CD14-positive monocyte (primary cell): ENCODE measurements around the gene ZDHHC5. TPM values are rescaled to one million over a fixed set of nuclear protein-coding genes. Genes with fewer than 3 reads are reported as not detected.

Experiments used
- DNase-seq, 3 donors: peaks; one replicate each; pipeline ENCODE4 v3.0.0-alpha.2; 2011 to 2022
- H2AFZ ChIP-seq: 2 replicates; pipeline ENCODE4 v1.6.0; 2012; ENCODE audit warnings: mild to moderate bottlenecking, low read depth, low read length, inconsistent platforms; ENCODE audit not compliant: insufficient read depth, poor library complexity, severe bottlenecking
- H3K27ac ChIP-seq, 2 donors: 1 replicate in 1 of 2; 2 replicates in 1 of 2; pipeline ENCODE4 v1.5.1; 2012 to 2013; ENCODE audit warnings: low read length in 2 of 2, control low read depth in 1 of 2, inconsistent platforms in 1 of 2, low read depth in 1 of 2, mild to moderate bottlenecking in 1 of 2
- H3K27me3 ChIP-seq, 2 donors: one replicate each; pipeline versions ENCODE4 v1.6.0 to v1.6.1; 2011 to 2013; ENCODE audit warnings: low read length in 2 of 2; ENCODE audit not compliant: control insufficient read depth in 2 of 2, insufficient read depth in 2 of 2
- H3K36me3 ChIP-seq, 2 donors: replicated peaks in 1 of 2; 1 replicate in 1 of 2; 2 replicates in 1 of 2; pipeline versions ENCODE4 v1.5.1 to v1.6.1; 2012 to 2013; ENCODE audit warnings: low read length in 2 of 2, control low read depth in 1 of 2, inconsistent platforms in 1 of 2, mild to moderate bottlenecking in 1 of 2; ENCODE audit not compliant: insufficient read depth in 2 of 2, control insufficient read depth in 1 of 2
- H3K4me1 ChIP-seq, 2 donors: 1 replicate in 1 of 2; 2 replicates in 1 of 2; pipeline versions ENCODE4 v1.5.1 to v1.6.1; 2012 to 2013; ENCODE audit warnings: low read length in 2 of 2, control low read depth in 1 of 2, inconsistent platforms in 1 of 2, mild to moderate bottlenecking in 1 of 2, moderate library complexity in 1 of 2; ENCODE audit not compliant: insufficient read depth in 2 of 2, control insufficient read depth in 1 of 2
- H3K4me2 ChIP-seq: replicated peaks from 2 replicates; pipeline ENCODE3; 2012; ENCODE audit warnings: low read length, moderate library complexity, mild to moderate bottlenecking; ENCODE audit not compliant: poor library complexity, severe bottlenecking; ENCODE audit errors: extremely low read depth
- H3K4me3 ChIP-seq, 3 experiments: fragments of 200-600 bp in 1 of 3; sonication (generic) in 1 of 3; replicated peaks in 1 of 3; 1 replicate in 2 of 3; 2 replicates in 1 of 3; pipeline ENCODE4 v1.5.1; 2011 to 2013; ENCODE audit warnings: low read length in 3 of 3, mild to moderate bottlenecking in 3 of 3, control low read depth in 2 of 3, low read depth in 2 of 3, inconsistent platforms in 1 of 3, moderate library complexity in 1 of 3
- H3K79me2 ChIP-seq: 2 replicates; pipeline ENCODE4 v1.6.0; 2012; ENCODE audit warnings: mild to moderate bottlenecking, control low read depth, inconsistent platforms, low read length, moderate library complexity; ENCODE audit not compliant: insufficient read depth
- H3K9ac ChIP-seq: 2 replicates; pipeline ENCODE4 v1.6.0; 2017; ENCODE audit warnings: low read length, mild to moderate bottlenecking; ENCODE audit not compliant: insufficient read depth, poor library complexity, severe bottlenecking
- H3K9me3 ChIP-seq, 2 donors: replicated peaks in 1 of 2; 1 replicate in 1 of 2; 2 replicates in 1 of 2; pipeline versions ENCODE4 v1.5.1 to v1.6.1; 2012 to 2013; ENCODE audit warnings: low read length in 2 of 2, control low read depth in 1 of 2; ENCODE audit not compliant: control insufficient read depth in 1 of 2, insufficient read depth in 1 of 2
- H4K20me1 ChIP-seq: 2 replicates; pipeline ENCODE4 v1.6.0; 2012; ENCODE audit warnings: mild to moderate bottlenecking, low read length, control low read depth, moderate library complexity; ENCODE audit not compliant: insufficient read depth
- H3K27ac Mint-ChIP-seq, 7 donors: one replicate each; pipeline ENCODE4 v1.8.0; 2020; ENCODE audit warnings: mild to moderate bottlenecking in 7 of 7, mixed read lengths in 7 of 7, moderate library complexity in 6 of 7, inconsistent platforms in 2 of 7
- H3K27me3 Mint-ChIP-seq, 3 donors: one replicate each; pipeline ENCODE4 v1.8.0; 2021 to 2022; ENCODE audit warnings: low read depth in 3 of 3, mild to moderate bottlenecking in 3 of 3, mixed read lengths in 3 of 3, moderate library complexity in 3 of 3, inconsistent platforms in 1 of 3
- H3K36me3 Mint-ChIP-seq, 2 donors: one replicate each; pipeline ENCODE4 v1.8.0; 2020; ENCODE audit warnings: mixed read lengths in 2 of 2, inconsistent platforms in 1 of 2, mild to moderate bottlenecking in 1 of 2
- H3K4me1 Mint-ChIP-seq: one replicate; pipeline ENCODE4 v1.8.0; 2020; ENCODE audit warnings: mild to moderate bottlenecking, mixed read lengths
- H3K4me3 Mint-ChIP-seq, 2 donors: one replicate each; pipeline ENCODE4 v1.8.0; 2020; ENCODE audit warnings: mild to moderate bottlenecking in 2 of 2, mixed read lengths in 2 of 2, moderate library complexity in 1 of 2
- H3K9me3 Mint-ChIP-seq, 7 donors: one replicate each; pipeline ENCODE4 v1.8.0; 2020 to 2022; ENCODE audit warnings: mixed read lengths in 7 of 7, mild to moderate bottlenecking in 6 of 7, moderate library complexity in 6 of 7, inconsistent platforms in 2 of 7
- WGBS: methylation state at CpG from one replicate; pipeline ENCODE4 v1.1.5; 2013; ENCODE audit warnings: missing lambda C conversion rate; ENCODE audit not compliant: insufficient coverage; 5-methylcytosine and 5-hydroxymethylcytosine counted together
- intact Hi-C, 2 donors: fragments of 100-400 bp; cut with micrococcal nuclease; formaldehyde crosslinking; loops; one replicate each; pipeline versions ENCODE4 v1.15.0 to v1.15.1; 2023
- polyA plus RNA-seq, 3 donors: library from polyadenylated mRNA; depleted of rRNA in 1 of 3; unstranded in 2 of 3; stranded (reverse) in 1 of 3; fragments of 300-500 nt in 2 of 3; fragments of >200 nt in 1 of 3; fragmentation: Illumina TruSeq in 2 of 3; gene quantifications; 1 replicate in 2 of 3; 2 replicates in 1 of 3; pipeline ENCODE4 v1.2.3, GENCODE V29; 2012 to 2021
- TF ChIP-seq, protein P1 (sequence below): fragments of 200-600 bp; IDR thresholded peaks from one replicate; pipeline ENCODE4 v1.8.0; 2022; ENCODE audit warnings: antibody characterized with exemption, mild to moderate bottlenecking

The ZDHHC5 gene
- polyA plus RNA-seq, 3 donors, result 28.6 to 37.9 (median 31.8) TPM

DNA sequence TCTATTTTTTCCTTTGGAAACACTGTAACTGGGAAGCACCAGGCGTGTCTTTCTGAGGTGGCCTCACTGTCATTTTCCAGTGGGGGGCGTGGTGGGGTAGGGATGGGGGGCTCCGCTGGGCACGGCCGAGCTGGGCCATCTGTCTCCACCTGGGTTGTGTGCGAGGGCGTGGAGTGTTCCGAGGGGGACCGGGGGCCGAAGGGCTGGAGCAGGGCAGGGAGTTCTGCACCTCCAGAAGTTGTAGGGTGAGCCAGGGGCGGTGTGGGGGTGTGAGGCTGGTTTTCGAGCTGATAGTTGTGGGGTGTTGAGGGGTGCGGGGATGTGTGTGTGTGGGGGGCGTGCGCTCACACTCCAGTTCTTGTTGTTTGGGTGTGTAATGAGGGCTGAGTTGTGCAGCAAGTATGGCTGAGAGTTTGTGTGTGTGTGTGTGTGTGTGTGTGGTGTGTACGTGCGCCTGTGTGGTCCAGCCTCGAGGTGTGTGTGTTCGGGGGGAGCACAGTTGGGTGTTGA, 29.0 kb upstream of the ZDHHC5 start:
- peaks cover 29% of the 10 kb centered on the region for H3K4me1 Mint-ChIP-seq
- peaks cover 22 to 26% of the 10 kb centered on the region in 2 donors for H3K4me1 ChIP-seq
- intact Hi-C loops, result no loop called here
- WGBS, result 0% methylated on average over 12 of the region's 19 CpGs
- H3K9ac ChIP-seq, result peak overlapping the region; percentile 61
- H3K4me2 ChIP-seq, result peak overlapping the region; percentile 96
- no peak for DNase-seq
- H3K4me3 Mint-ChIP-seq, result peak overlapping the region; percentile 90 to 94
- H2AFZ ChIP-seq, result peak overlapping the region; percentile 88
- H3K27ac Mint-ChIP-seq, result peak overlapping the region in 2 of 7 donors; percentile 14 to 56
- no peaks in the 10 kb centered on the region for H4K20me1 ChIP-seq
- H3K9me3 Mint-ChIP-seq, result peaks cover 0 to 5% (median 0%) of the 10 kb centered on the region in 7 donors
- H3K4me3 ChIP-seq, result peak overlapping the region; percentile 39 to 82 (median 72)
- H3K27me3 ChIP-seq, result peaks cover 0 to 25% of the 10 kb centered on the region in 2 donors
- no peaks in the 10 kb centered on the region for H3K79me2 ChIP-seq
- no peaks in the 10 kb centered on the region for H3K36me3 Mint-ChIP-seq
- H3K27ac ChIP-seq, result peak overlapping the region in 1 of 2 donors; percentile 36
- H3K27me3 Mint-ChIP-seq, result peaks cover 32 to 39% (median 38%) of the 10 kb centered on the region in 3 donors
- no peaks in the 10 kb centered on the region for H3K9me3 ChIP-seq
- no peaks in the 10 kb centered on the region for H3K36me3 ChIP-seq
- TF ChIP-seq, protein P1, sequence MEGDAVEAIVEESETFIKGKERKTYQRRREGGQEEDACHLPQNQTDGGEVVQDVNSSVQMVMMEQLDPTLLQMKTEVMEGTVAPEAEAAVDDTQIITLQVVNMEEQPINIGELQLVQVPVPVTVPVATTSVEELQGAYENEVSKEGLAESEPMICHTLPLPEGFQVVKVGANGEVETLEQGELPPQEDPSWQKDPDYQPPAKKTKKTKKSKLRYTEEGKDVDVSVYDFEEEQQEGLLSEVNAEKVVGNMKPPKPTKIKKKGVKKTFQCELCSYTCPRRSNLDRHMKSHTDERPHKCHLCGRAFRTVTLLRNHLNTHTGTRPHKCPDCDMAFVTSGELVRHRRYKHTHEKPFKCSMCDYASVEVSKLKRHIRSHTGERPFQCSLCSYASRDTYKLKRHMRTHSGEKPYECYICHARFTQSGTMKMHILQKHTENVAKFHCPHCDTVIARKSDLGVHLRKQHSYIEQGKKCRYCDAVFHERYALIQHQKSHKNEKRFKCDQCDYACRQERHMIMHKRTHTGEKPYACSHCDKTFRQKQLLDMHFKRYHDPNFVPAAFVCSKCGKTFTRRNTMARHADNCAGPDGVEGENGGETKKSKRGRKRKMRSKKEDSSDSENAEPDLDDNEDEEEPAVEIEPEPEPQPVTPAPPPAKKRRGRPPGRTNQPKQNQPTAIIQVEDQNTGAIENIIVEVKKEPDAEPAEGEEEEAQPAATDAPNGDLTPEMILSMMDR, result no peak

DNA sequence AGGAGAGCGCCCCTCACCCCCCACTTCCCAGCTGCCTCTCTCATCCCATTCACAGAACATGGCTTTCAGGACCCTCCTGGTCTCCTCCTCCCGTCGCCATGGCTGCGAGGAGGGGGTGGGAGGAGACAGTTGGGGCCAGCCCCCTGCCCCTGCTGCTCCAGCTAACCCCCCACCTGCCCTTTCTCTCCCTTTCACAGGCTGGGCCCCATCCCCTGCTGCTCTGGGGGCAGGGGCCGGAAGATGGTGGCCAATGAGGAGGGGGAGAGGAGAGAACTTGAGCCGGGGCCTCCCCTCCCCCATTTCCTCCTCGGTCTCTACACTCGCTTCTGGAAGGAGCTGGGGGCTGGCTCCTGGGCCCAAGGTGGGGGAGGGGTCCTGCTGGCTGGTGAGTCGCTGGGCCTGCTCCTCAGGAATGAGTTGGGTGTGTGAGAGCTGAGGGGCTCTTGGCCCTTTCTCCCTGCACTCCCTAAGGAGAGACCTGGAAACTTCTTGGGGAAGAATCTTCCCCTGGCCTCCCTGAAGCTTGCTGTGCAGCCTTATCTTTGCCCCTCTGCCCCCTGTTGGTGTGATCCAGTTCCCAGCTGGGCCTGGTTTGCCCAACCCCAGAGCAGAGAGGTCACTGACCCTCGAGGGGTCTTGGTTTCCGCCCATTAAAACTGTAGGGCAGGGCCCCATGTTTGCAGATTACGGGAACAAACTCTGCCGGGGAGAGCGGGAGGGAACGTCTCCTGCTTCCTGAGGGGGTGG, 28.4 kb upstream of the ZDHHC5 start:
- H4K20me1 ChIP-seq, result no peaks in the 10 kb centered on the region
- TF ChIP-seq, protein P1, result no peak
- peak overlapping the region; percentile 88 for H2AFZ ChIP-seq
- peak overlapping the region; percentile 61 for H3K9ac ChIP-seq
- DNase-seq, result no peak
- H3K27me3 Mint-ChIP-seq, result peaks cover 32 to 44% (median 42%) of the 10 kb centered on the region in 3 donors
- no peaks in the 10 kb centered on the region for H3K9me3 ChIP-seq
- H3K9me3 Mint-ChIP-seq, result peaks cover 0 to 5% (median 0%) of the 10 kb centered on the region in 7 donors
- no peak overlapping the region for H3K27ac Mint-ChIP-seq
- peaks cover 30% of the 10 kb centered on the region for H3K4me1 Mint-ChIP-seq
- WGBS, result 0% methylated on average over 2 of the region's 15 CpGs
- peaks cover 22 to 26% of the 10 kb centered on the region in 2 donors for H3K4me1 ChIP-seq
- H3K4me3 ChIP-seq, result peak overlapping the region in 1 of 3 experiments; percentile 82
- H3K27ac ChIP-seq, result no peak overlapping the region
- H3K4me2 ChIP-seq, result peak overlapping the region; percentile 96
- no peaks in the 10 kb centered on the region for H3K36me3 ChIP-seq
- H3K36me3 Mint-ChIP-seq, result no peaks in the 10 kb centered on the region
- H3K79me2 ChIP-seq, result no peaks in the 10 kb centered on the region
- peaks cover 0 to 25% of the 10 kb centered on the region in 2 donors for H3K27me3 ChIP-seq
- intact Hi-C loops, result loop anchor here (2.0 to 10.0 kb wide), 4 partner anchors 71 to 292 kb away; no protein-coding TSS in a partner anchor
- peak overlapping the region; percentile 90 to 94 for H3K4me3 Mint-ChIP-seq
